PFSK-1 (cell line): ENCODE results near the gene SLC15A1.

Experiments used
- FOXP2 ChIP-seq: optimal IDR thresholded peaks from 2 replicates; pipeline ENCODE3; 2011; ENCODE audit warnings: borderline replicate concordance, control low read depth, inconsistent platforms; ENCODE audit not compliant: insufficient read depth; ENCODE audit errors: extremely low read length, extremely low read depth
- POLR2AphosphoS5 ChIP-seq: IDR thresholded peaks from 2 replicates; pipeline ENCODE4 v1.6.1; 2012; ENCODE audit warnings: low read depth, mild to moderate bottlenecking, control low read depth, low read length, moderate library complexity
- REST ChIP-seq, 2 experiments: IDR thresholded peaks; 2 replicates each; pipeline versions ENCODE4 v1.6.1 to v1.8.0; 2011 to 2012; ENCODE audit warnings: low read depth in 2 of 2, low read length in 2 of 2, control low read depth in 1 of 2, inconsistent platforms in 1 of 2, mild to moderate bottlenecking in 1 of 2, moderate library complexity in 1 of 2; ENCODE audit not compliant: insufficient read depth in 1 of 2
- SIN3A ChIP-seq: IDR thresholded peaks from 2 replicates; pipeline ENCODE4 v1.6.1; 2012; ENCODE audit warnings: mild to moderate bottlenecking, low read length, moderate library complexity, borderline replicate concordance; ENCODE audit not compliant: insufficient read depth
- TAF1 ChIP-seq: IDR thresholded peaks from 2 replicates; pipeline ENCODE4 v1.6.1; 2012; ENCODE audit warnings: low read length, control low read depth, borderline replicate concordance; ENCODE audit not compliant: insufficient read depth

SLC15A1 gene

GRCh38 chr13:98749501-98749900, 3.0 kb downstream of the SLC15A1 start:
- TF ChIP-seq TAF1 (no peak), REST (IDR thresholded peaks at IDR 0.05; ENCODE audit: insufficient read depth in 1 of 2, low read depth in 2 of 2, low read length in 2 of 2) (no peak), POLR2AphosphoS5 (no peak), FOXP2 (no peak), SIN3A (no peak)

- TF ChIP-seq REST (IDR thresholded peaks at IDR 0.05; ENCODE audit: insufficient read depth in 1 of 2, low read depth in 2 of 2, low read length in 2 of 2) (no peak), POLR2AphosphoS5 (no peak), SIN3A (no peak), TAF1 (no peak), FOXP2 (no peak)
Observed at GRCh38 chr13:98746968-98747367, 5.5 kb downstream of the SLC15A1 start.

- TF ChIP-seq SIN3A, result no peak
Observed at GRCh38 chr13:98743377-98743776, 9.1 kb downstream of the SLC15A1 start.

- TF ChIP-seq SIN3A (no peak), REST (IDR thresholded peaks at IDR 0.05; ENCODE audit: insufficient read depth in 1 of 2, low read depth in 2 of 2, low read length in 2 of 2) (no peak), TAF1 (no peak), POLR2AphosphoS5 (no peak), FOXP2 (no peak)
Observed at GRCh38 chr13:98742961-98743360, 9.5 kb downstream of the SLC15A1 start.

GRCh38 chr13:98741741-98742435, 10.6 kb downstream of the SLC15A1 start:
- TF ChIP-seq POLR2AphosphoS5, result no peak
- TF ChIP-seq REST (IDR thresholded peaks at IDR 0.05; ENCODE audit: insufficient read depth in 1 of 2, low read depth in 2 of 2, low read length in 2 of 2), result no peak
- no peak for TF ChIP-seq FOXP2
- no peak for TF ChIP-seq SIN3A
- no peak for TF ChIP-seq TAF1
